ENCODE results near the gene ENG. TPM values are rescaled to one million over a fixed set of nuclear protein-coding genes. Genes with fewer than 3 reads are reported as not detected.
A peak's percentile ranks its signal among the peaks of the same experiment; 100 is the strongest.

The ENG gene
- total RNA-seq, 3 donors from 2014 or later: 18.3 to 35.5 (median 34.8) TPM

GRCh38 chr9:127866535-127866934 lies 12.1 kb upstream of the ENG start:
- H3K4me1 ChIP-seq (ENCODE audit: low read depth): peaks cover 4% of the 10 kb centered on the region
- H3K4me3 ChIP-seq: no peak overlapping the region
- DNase-seq: no peak
- intact Hi-C loops (cut with DNase I, micrococcal nuclease): no loop called here
- no peaks in the 10 kb centered on the region for H3K9me3 ChIP-seq
- ATAC-seq: no peak
- TF ChIP-seq, protein P1, sequence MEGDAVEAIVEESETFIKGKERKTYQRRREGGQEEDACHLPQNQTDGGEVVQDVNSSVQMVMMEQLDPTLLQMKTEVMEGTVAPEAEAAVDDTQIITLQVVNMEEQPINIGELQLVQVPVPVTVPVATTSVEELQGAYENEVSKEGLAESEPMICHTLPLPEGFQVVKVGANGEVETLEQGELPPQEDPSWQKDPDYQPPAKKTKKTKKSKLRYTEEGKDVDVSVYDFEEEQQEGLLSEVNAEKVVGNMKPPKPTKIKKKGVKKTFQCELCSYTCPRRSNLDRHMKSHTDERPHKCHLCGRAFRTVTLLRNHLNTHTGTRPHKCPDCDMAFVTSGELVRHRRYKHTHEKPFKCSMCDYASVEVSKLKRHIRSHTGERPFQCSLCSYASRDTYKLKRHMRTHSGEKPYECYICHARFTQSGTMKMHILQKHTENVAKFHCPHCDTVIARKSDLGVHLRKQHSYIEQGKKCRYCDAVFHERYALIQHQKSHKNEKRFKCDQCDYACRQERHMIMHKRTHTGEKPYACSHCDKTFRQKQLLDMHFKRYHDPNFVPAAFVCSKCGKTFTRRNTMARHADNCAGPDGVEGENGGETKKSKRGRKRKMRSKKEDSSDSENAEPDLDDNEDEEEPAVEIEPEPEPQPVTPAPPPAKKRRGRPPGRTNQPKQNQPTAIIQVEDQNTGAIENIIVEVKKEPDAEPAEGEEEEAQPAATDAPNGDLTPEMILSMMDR (IDR thresholded peaks at IDR 0.05): no peak
- H3K36me3 ChIP-seq (ENCODE audit: low read depth): no peaks in the 10 kb centered on the region

DNA sequence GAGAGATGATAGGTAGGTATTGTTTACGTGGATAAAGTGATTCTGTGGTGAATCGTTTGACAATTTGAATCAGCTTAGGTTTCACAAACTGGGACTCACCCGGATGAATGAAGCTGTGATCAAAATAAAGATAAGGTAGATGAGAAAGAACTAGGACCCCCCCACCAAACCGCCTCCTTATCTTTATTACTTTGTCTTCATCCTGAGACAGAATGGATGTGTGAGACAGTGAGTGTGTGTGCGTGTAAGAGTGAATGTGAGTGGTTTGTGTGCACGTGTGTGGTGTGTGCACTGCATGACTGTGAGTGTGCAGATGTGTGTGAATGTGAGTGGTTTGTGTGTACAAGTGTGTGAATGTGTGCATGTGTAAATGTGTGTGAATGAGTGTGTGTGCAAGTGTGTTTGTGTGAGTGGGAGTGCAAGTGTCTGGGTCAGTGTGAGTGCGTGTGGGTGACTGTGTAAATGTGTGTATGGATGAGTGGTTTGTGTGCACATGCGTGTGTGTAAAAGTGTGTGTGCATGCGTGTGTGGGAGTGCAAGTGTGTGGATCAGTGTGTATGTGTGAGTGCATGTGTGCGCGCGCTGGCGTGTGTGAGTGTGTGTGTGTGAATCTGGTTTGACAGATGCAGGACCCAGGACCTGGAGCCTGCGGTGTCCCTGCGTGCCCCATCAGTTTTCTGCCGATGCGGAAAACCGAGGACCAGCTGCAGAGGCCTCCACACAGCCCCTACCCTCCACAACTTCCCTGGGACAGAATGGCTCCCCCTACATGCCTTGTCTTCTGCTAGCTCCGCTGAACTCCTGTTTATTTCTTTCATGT lies 11.4 kb upstream of the ENG start:
- no peaks in the 10 kb centered on the region for H3K9me3 ChIP-seq
- DNase-seq (no peak), ATAC-seq (no peak)
- no peaks in the 10 kb centered on the region for H3K36me3 ChIP-seq (ENCODE audit: low read depth)
- intact Hi-C loops (cut with DNase I, micrococcal nuclease): no loop called here
- TF ChIP-seq, protein P1 (IDR thresholded peaks at IDR 0.05): no peak
- peaks cover 4% of the 10 kb centered on the region for H3K4me1 ChIP-seq (ENCODE audit: low read depth)
- no peak overlapping the region for H3K4me3 ChIP-seq

DNA sequence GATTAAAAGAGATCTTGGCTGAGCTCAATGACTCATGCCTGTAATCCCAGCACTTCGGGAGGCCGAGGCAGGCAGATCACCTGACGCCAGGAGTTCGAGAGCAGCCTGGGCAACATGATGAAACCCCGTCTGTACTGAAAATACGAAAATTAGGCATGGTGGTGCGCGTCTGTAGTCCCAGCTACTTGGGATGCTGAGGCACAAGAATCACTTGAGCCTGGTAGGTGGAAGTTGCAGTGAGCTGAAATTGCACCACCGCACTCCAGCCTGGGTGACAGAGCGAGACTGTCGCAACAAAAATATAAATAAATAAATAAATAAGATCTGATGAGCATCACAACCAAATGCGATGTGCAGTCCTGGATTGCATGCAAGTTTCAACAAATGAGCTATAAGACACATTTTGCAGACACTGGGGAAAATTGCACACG lies 8.7 kb upstream of the ENG start:
- no peak for ATAC-seq
- TF ChIP-seq, protein P1 (IDR thresholded peaks at IDR 0.05): no peak
- Histone ChIP-seq H3K4me1 (ENCODE audit: low read depth) (no peaks in the 10 kb centered on the region), H3K4me3 (no peak overlapping the region), H3K36me3 (ENCODE audit: low read depth) (no peaks in the 10 kb centered on the region), H3K9me3 (no peaks in the 10 kb centered on the region)
- intact Hi-C loops (cut with DNase I, micrococcal nuclease): no loop called here
- DNase-seq: no peak

GRCh38 chr9:127862075-127863011 lies 7.9 kb upstream of the ENG start:
- DNase-seq (peak; percentile 72 to 92 (median 79)), ATAC-seq (peak; percentile 78)
- Histone ChIP-seq H3K4me1 (ENCODE audit: low read depth) (no peaks in the 10 kb centered on the region), H3K9me3 (no peaks in the 10 kb centered on the region), H3K36me3 (ENCODE audit: low read depth) (no peaks in the 10 kb centered on the region), H3K4me3 (no peak overlapping the region)
- TF ChIP-seq, protein P1 (IDR thresholded peaks at IDR 0.05): no peak
- intact Hi-C loops (cut with DNase I, micrococcal nuclease): no loop called here

GRCh38 chr9:127860779-127861178 lies 6.3 kb upstream of the ENG start:
- no peaks in the 10 kb centered on the region for H3K4me1 ChIP-seq (ENCODE audit: low read depth)
- no peaks in the 10 kb centered on the region for H3K9me3 ChIP-seq
- H3K36me3 ChIP-seq (ENCODE audit: low read depth): no peaks in the 10 kb centered on the region
- TF ChIP-seq, protein P1 (IDR thresholded peaks at IDR 0.05): no peak
- ATAC-seq: no peak
- no peak overlapping the region for H3K4me3 ChIP-seq
- no peak for DNase-seq
- intact Hi-C loops (cut with DNase I, micrococcal nuclease): no loop called here

All from mucosa of descending colon (tissue), 3 donors.